GF-D8 (cell line): Measurements from ENCODE around the gene FAHD1.

Experiments used
- DNase-seq: peaks from one replicate; lab custom pipeline; 2025; lab: John Stamatoyannopoulos, UW

FAHD1 gene

GRCh38 chr16:1826691-1827573 lies at the start of gene FAHD1, which contains the start of gene HAGH:
Gene FAHD1 (plus strand): TSS chr16:1827206. CDS start chr16:1827239, 33 bp downstream.
Gene HAGH (minus strand): TSS chr16:1826825. CDS start chr16:1826787, 38 bp downstream.
- DNase-seq: peak; percentile 76

DNA sequence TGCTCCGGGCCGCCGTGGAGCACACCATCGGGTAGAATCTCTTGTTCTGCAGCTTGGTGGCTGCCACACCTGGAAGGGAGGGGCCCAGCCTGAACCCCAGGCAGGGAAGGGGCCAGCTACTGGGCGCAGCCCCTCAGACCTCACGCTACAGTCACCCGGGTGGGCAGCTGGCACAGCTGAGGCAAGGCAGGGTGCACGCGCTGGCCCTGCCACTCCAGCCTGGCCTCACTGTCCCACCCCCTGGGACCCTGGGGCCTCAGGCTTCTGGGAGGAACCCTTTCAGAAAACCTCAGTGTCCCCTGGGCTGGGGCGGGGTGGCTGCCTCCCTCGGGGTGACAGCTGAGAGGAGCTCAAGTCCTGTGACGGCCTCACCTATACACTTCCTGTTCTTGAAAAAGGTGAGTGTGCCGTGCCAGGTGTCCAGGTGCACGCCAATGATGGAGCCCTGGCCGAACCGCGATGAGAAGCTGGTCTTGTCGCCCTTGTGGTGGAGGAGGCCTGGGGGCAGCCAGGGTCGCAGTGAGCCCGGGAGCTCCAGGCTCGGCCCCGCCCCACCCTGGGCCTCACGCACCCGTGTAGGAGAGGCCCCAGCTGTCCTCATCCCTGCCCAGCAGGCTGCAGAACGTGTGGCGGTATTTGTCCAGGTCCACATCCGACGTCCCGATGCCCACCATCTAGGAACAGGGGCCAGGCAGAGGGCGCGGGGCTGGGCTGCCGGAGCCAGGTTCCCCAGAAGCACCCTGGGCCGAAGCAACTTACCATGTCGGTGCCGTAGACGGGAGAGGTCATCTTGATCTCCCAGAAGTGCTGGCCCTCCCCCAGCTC lies 49.4 kb upstream of the FAHD1 start:
- no peak for DNase-seq

- DNase-seq: no peak
Observed at GRCh38 chr16:1778200-1779179, 48.5 kb upstream of the FAHD1 start.

DNA sequence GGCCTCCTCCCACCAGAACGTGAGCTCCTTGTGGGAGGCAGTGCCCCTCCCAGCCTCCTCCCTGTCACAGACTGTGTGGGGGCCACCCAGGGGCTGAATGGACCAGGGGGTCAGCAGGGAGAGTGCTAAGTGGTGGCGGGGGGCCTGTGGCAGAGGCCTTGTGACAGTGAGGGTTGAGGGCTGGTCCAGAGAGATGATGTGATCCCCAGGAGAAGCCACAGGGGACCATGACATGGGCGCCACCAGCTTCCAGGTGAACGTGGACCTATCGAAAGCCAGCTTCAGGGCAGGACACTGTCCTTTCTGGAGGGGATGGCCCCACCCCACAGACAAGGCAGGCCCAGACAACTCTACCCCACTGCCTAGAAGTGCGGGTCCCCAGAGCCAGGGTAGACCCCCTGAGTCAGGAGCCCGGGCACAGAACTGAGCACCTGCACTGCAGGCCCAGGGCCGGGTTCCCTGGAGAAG lies 47.7 kb upstream of the FAHD1 start:
- no peak for DNase-seq

DNA sequence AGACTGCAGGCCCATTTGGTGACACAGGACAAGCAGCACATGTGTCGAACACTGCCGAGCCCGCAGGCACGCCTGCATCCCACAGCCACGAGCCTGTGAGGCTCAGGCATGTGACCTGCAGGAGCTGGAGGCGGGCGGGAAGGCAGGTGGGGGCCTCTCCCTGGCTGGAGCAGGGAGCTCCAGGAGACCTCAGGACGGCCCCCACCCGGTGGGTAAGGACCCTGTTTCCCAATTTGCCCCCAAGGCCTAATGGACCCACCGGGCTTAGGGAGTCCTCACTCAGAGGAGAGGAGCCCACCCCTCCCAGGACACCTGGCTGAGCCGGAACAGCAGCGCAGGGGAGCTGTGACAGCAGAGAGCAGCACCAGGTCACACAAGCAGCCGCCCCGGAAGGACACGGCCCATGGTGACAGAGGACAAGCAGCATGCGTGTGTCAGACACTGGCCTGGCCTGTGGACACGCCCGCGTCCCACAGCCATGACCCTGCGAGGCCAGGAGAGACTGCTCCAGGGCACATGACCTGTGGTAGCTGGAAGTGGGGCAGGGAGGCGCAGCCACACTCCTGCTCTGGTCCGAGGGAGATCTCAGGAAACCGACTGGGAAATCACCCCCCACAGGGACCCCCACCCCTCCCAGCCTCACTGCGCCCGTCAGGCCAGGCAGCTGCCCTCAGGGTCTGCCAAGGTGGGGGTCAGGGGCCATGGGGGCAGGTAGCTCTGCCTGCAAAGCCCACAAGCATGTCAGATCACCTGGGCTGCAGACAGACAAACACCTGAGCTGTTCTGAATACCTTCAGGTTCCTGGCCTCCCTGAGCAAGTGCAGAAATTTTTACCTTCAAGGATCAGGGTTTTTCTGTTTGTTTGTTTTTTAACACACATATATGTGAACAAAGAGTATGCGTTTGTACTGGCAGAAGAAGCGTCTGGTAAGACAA lies 47.0 kb upstream of the FAHD1 start:
- DNase-seq: no peak

GRCh38 chr16:1780677-1781072 lies 46.3 kb upstream of the FAHD1 start:
- DNase-seq: no peak

DNA sequence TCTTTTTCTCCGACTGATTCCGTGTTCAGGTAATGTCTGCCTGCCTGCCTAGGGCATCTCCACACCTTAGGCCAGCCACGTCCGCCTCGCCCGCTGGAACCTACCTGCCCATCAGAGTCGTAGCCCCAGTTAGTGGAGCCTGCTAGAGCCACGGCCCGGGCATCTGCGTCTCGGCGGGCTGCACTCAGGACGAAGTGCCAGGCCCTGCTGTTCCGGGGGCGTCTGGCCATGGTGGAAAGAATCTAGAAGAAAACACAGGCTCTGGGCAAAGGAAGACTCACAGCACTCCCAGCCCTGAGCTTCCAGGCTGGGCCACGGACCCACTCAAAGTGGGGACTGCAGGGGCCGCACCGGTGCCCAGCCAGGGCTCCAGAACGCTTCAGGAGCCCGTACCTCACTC lies 45.8 kb upstream of the FAHD1 start:
- no peak for DNase-seq

DNA sequence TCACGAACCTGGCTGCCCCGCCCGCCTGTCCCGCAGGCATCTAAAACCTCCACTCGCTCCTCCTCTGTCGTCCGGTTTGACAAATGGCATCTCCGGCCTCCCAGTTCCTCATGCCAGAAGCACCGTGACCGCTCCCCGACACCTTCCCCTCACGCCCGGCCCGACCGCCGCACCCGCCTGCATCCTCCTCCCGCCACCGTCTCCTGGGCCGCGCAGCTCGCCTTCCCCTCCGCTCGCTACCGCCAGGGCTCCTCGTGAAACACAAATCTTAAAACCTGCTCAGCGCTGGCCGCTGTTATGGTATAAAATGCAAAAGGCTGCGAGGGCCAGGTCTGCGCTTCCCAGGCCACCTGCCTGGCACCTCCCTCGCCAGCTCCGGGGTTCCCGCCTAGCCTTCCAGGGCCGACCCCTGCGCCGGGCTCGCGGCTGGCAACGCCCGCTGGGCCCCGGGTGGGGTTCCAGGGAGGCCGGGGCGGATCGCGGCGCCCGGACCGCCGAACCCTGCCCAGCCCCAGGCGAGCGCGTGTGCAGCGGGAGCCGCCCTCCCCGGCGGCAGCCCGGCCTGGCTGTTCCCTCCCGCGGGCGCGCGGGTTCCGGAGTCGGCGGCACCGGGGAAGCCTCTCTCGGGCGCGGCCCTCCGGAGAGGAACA lies 45.1 kb upstream of the FAHD1 start:
- no peak for DNase-seq

GRCh38 chr16:1782408-1783264 lies 44.4 kb upstream of the FAHD1 start, which contains the start of the genes NUBP2 and SPSB3:
Gene NUBP2 (plus strand): TSS chr16:1782960. CDS start chr16:1783021, 61 bp downstream.
Gene SPSB3 (minus strand): TSS chr16:1782571. CDS start chr16:1781483, 1,088 bp downstream.
- DNase-seq: peak; percentile 99

GRCh38 chr16:1784977-1785845 lies 41.8 kb upstream of the FAHD1 start:
- DNase-seq: no peak

DNA sequence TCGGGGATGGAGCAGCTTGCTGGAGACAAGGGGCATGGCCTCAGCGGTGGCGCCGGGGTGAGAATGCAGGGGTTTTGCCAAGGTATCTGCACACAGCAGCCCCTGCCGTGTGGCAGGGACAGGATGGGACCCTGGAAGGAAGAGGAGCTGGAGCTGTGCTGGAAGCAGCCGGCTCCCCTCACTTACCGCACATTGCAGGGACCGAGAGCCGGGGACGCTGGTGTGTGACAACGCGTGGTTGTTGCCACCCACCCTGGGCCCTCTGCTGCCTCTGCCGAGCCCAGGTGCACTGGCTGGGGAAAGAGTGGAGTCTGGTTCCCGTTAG lies 41.2 kb upstream of the FAHD1 start:
- no peak for DNase-seq

DNA sequence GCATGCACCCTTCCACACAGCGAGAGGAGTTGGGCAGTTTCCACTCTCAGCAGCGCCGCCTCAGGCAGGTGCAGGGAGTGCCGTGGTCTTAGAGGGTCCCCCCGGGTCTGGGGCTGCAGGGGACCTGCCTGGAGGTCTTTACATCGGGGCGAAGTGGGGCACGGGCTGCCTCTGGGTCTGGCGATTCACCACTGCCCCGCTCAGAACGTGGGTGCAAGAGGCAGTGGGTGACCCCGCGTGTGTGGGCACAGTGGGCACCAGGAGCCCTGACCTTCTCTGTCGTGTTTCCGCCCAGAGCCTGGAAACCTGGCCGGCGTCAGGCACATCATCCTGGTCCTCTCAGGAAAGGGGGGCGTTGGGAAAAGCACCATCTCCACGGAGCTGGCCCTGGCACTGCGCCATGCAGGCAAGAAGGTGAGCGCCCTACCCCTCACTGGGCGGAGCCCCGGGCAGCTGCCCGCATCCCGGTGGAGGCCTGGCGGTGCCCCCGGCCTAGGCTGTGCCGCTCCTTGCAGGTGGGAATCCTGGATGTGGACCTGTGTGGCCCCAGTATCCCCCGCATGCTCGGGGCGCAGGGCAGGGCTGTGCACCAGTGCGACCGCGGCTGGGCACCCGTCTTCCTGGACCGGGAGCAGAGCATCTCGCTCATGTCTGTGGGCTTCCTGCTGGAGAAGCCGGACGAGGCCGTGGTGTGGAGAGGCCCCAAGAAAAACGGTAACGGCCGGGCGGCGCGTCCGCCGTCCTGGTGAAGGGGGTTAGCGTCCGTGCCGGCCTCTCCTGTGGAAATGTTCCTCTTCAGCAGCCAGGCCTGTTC lies 40.6 kb upstream of the FAHD1 start:
- DNase-seq: no peak

GRCh38 chr16:1787056-1787321 lies 40.0 kb upstream of the FAHD1 start:
- DNase-seq: no peak

DNA sequence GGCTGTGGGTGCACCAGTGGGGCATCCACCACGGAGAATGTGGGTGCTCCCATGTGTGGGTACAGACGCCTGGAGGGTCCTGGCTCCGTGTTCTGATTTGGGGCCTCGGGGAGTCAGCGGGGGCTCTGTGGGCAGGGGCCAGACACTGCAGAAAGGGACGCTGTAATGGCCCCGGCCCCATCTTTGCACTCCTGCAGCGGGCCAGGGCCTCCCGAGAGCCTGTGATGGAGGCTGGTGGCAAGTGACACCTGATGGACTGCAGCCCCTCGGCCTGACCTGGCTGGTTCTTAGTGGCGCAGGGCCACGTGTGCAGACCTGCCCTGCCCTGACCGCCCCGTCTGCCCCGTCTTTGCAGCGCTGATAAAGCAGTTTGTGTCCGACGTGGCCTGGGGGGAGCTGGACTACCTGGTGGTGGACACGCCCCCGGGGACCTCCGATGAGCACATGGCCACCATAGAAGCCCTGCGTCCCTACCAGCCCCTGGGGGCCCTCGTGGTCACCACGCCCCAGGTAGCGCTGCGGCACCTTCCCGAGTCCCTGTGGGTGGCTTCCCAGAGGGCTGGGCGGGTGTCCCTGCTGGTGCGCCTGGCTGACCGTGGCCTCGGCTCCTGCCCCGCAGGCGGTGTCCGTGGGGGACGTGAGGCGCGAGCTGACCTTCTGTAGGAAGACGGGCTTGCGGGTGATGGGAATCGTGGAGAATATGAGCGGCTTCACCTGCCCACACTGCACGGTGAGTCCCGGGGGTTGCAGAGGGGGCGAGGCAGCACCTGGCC lies 39.5 kb upstream of the FAHD1 start:
- no peak for DNase-seq

DNA sequence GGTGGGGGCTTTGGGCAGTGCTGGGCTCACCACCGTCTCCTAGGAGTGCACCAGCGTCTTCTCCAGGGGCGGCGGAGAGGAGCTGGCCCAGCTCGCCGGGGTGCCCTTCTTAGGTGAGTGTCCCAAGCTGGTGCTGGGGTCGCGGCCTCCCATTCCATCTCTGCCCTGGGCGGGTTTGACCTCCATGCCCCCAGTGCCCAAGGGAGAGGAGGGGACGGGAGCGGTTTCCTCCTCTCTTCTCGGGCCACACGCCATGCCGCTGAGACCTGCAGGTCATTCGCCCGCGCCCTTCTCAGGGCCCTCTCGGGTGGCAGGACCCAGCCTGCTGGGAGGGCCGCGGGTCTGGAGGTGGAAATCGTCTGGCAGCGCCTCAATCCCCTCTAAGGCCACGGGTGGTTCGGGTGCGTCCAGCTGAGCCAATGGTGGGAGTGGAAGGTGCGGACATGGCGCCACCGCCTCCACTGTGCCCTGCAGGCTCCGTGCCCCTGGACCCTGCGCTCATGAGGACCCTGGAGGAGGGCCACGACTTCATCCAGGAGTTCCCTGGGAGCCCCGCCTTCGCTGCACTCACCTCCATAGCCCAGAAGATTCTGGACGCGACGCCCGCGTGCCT lies 38.8 kb upstream of the FAHD1 start:
- no peak for DNase-seq

GRCh38 chr16:1788708-1789100 lies 38.3 kb upstream of the FAHD1 start:
- no peak for DNase-seq
